GM12878 (cell line): Measurements from ENCODE around the gene TMEM135. TPM values are rescaled to one million over a fixed set of nuclear protein-coding genes. Genes with fewer than 3 reads are reported as not detected.
A peak's percentile ranks its signal among the peaks of the same experiment; 100 is the strongest.

Source experiments
- ATAC-seq: fragments of 200-7000 bp; cut with Tn5 transposase; 3 replicates; pipeline ENCODE4 v1.9.1; 2020; ENCODE audit warnings: mild to moderate bottlenecking, moderate library complexity
- BruUV-seq: library from RNA; stranded (reverse); fragments of 400-500 nt; replicated peaks from 2 replicates; lab custom pipeline; 2021; lab: Mats Ljungman, UMichigan
- CTCF ChIA-PET: fragments of 300-600 bp; sonication (Branson Sonifier 250); formaldehyde crosslinking; extraction: SDS; loops from one replicate; lab custom pipeline; 2021; ENCODE audit warnings: inconsistent platforms; lab: Yijun Ruan, JAX
- POLR2A ChIA-PET: fragments of 350-600 bp; formaldehyde crosslinking; extraction: SDS; loops from one replicate; lab custom pipeline; 2021; ENCODE audit warnings: inconsistent platforms; lab: Charles Lee
- RAD21 ChIA-PET: fragments of 300-600 bp; sonication (Branson Sonifier 250); formaldehyde crosslinking; loops from one replicate; lab custom pipeline; 2023; ENCODE audit warnings: antibody characterized with exemption; ENCODE audit not compliant: unreplicated experiment; lab: Charles Lee
- SMC1A ChIA-PET: fragments of 300-600 bp; sonication (Branson Sonifier 250); formaldehyde crosslinking; loops from one replicate; lab custom pipeline; 2023; ENCODE audit not compliant: unreplicated experiment, uncharacterized antibody; lab: Charles Lee
- DNase-seq: peaks from one replicate; pipeline ENCODE4 v3.0.0-alpha.2; 2011; ENCODE audit warnings: low read depth, low spot score
- FAIRE-seq: peaks from 3 replicates; lab custom pipeline; 2011; peaks lifted over from hg19 to GRCh38; lab: Jason Lieb, UNC
- H2AFZ ChIP-seq: 2 replicates; pipeline ENCODE4 v1.6.0; 2011; ENCODE audit warnings: low read depth, low read length, control low read depth; ENCODE audit not compliant: control insufficient read depth
- H3K27ac ChIP-seq: 2 replicates; pipeline ENCODE4 v1.5.1; 2011; ENCODE audit warnings: control low read depth; ENCODE audit not compliant: control insufficient read depth, insufficient read depth
- H3K27me3 ChIP-seq, 2 experiments: replicated peaks in 1 of 2; 2 replicates each; pipeline versions ENCODE4 v1.6.0 to v1.6.1; 2011; ENCODE audit warnings: low read length in 1 of 2; ENCODE audit not compliant: control insufficient read depth in 2 of 2, insufficient read depth in 2 of 2
- H3K36me3 ChIP-seq, 2 experiments: 2 replicates each; pipeline ENCODE4 v1.5.1; 2011; ENCODE audit warnings: low read length in 1 of 2; ENCODE audit not compliant: control insufficient read depth in 2 of 2, insufficient read depth in 2 of 2
- H3K4me1 ChIP-seq: 2 replicates; pipeline ENCODE4 v1.6.1; 2011; ENCODE audit warnings: mild to moderate bottlenecking, low read length, moderate library complexity, mixed read lengths; ENCODE audit not compliant: control insufficient read depth, insufficient read depth
- H3K4me2 ChIP-seq: 2 replicates; pipeline ENCODE4 v1.6.0; 2011; ENCODE audit warnings: control low read depth; ENCODE audit not compliant: control insufficient read depth, insufficient read depth
- H3K4me3 ChIP-seq: fragments of 200-600 bp; sonication (generic); 2 replicates; pipeline ENCODE4 v1.5.1; 2016
- H3K79me2 ChIP-seq: 2 replicates; pipeline ENCODE4 v1.6.0; 2011; ENCODE audit warnings: low read length; ENCODE audit not compliant: control insufficient read depth, insufficient read depth
- H3K9ac ChIP-seq: 2 replicates; pipeline ENCODE4 v1.8.0; 2011; ENCODE audit warnings: low read length, control low read depth, mixed read lengths; ENCODE audit not compliant: control insufficient read depth, insufficient read depth
- H3K9me3 ChIP-seq: replicated peaks from 3 replicates; pipeline ENCODE4 v1.5.1; 2011; ENCODE audit warnings: mild to moderate bottlenecking, low read length; ENCODE audit not compliant: control insufficient read depth, insufficient read depth
- H4K20me1 ChIP-seq: 2 replicates; pipeline ENCODE4 v1.6.0; 2011; ENCODE audit not compliant: control insufficient read depth, insufficient read depth
- HSF1 ChIP-seq: fragments of 150-350 bp; IDR thresholded peaks from 2 replicates; pipeline ENCODE4 v1.6.1; 2014; ENCODE audit warnings: mild to moderate bottlenecking, low read depth, low read length
- IKZF1 ChIP-seq: fragments of 450-650 bp; conservative IDR thresholded peaks from 2 replicates; pipeline ENCODE4 v1.6.1; 2017; ENCODE audit warnings: antibody characterized with exemption, mild to moderate bottlenecking
- MLLT1 ChIP-seq: fragments of 450-650 bp; IDR thresholded peaks from 2 replicates; pipeline ENCODE4 v1.6.1; 2016; ENCODE audit warnings: mild to moderate bottlenecking
- ZNF384 ChIP-seq: IDR thresholded peaks from 2 replicates; pipeline ENCODE4 v1.6.1; 2012; ENCODE audit warnings: low read depth, mild to moderate bottlenecking, low read length, improper control_type of control experiment, borderline replicate concordance
- WGBS: methylation state at CpG from one replicate; pipeline ENCODE4 v1.1.6; 2016; ENCODE audit warnings: low lambda C conversion rate; ENCODE audit not compliant: insufficient replicate concordance, insufficient coverage; ENCODE audit errors: missing lambda C conversion rate; 5-methylcytosine and 5-hydroxymethylcytosine counted together
- in situ Hi-C: fragments of 300-500 bp; cut with MboI; formaldehyde crosslinking; loops from 9 replicates; pipeline ENCODE4 v1.14.3; 2018; ENCODE audit warnings: mixed read lengths
- intact Hi-C: fragments of 100-400 bp; cut with micrococcal nuclease; formaldehyde crosslinking; loops from one replicate; pipeline ENCODE4 v1.14.2; 2022; ENCODE audit not compliant: unreplicated experiment
- polyA plus RNA-seq, 11 experiments: library from polyadenylated mRNA; depleted of rRNA in 4 of 11; unstranded in 6 of 11; stranded (reverse) in 5 of 11; fragments of >200 nt; fragmentation: Nextera tagmentation in 4 of 11; fragmentation: Illumina TruSeq in 1 of 11; extraction: Ambion mirVana in 4 of 11; extraction: Trizol in 1 of 11; gene quantifications; 1 replicate in 1 of 11; 2 replicates in 10 of 11; pipeline versions ENCODE4 v1.2.1 to v1.2.3, GENCODE V29; 2011 to 2016; ENCODE audit warnings: inconsistent platforms in 2 of 11, missing spikeins in 2 of 11, low read depth in 1 of 11
- total RNA-seq, 4 experiments: library from RNA; depleted of rRNA in 3 of 4; stranded (reverse); fragments of >200 nt in 3 of 4; fragmentation: Illumina TruSeq in 1 of 4; extraction: Trizol in 1 of 4; gene quantifications; 2 replicates each; pipeline versions ENCODE4 v1.2.1 to v1.2.3, GENCODE V29; 2013 to 2021

Gene TMEM135
- total and polyA plus RNA-seq, 10 of the 15 experiments (the other 5 are each of a cell fraction or from before 2014, with no cell fraction given) = 7.2 to 117 (median 12.9) TPM

- ATAC-seq (no peak), FAIRE-seq (no peak), DNase-seq (no peak)
- ChIA-PET SMC1A (interaction anchor here (1.2 to 1.4 kb wide), 2 partner anchors 42 to 47 kb away, joined by 3 read pairs; no protein-coding TSS in a partner anchor), POLR2A (interaction anchor here (0.6 to 0.9 kb wide), 3 partner anchors 46 to 1301 kb away, joined by 3 to 5 read pairs (median 4); partner anchors contain the start of gene CTSC), CTCF (interaction anchor here (1.6 kb wide), 1 partner anchor 216 kb away, joined by 3 read pairs; no protein-coding TSS in a partner anchor), RAD21 (no interaction called here)
- no peaks in the 10 kb centered on the region for H4K20me1 ChIP-seq
- no TSS peak for BruUV-seq
- peak; percentile 82 for TF ChIP-seq ZNF384
- TF ChIP-seq HSF1 = no peak
- TF ChIP-seq IKZF1 = 0 out of 2 replicates have a peak, but pooled peaks have one; percentile 26
- TF ChIP-seq MLLT1 = peak; percentile 94
- intact Hi-C loops (loop anchor here (10.0 kb wide), 1 partner anchor 49 kb away; no protein-coding TSS in a partner anchor), in situ Hi-C loops (no loop called here)
- H3K27ac ChIP-seq = no peak overlapping the region
- H3K36me3 ChIP-seq = no peaks in the 10 kb centered on the region
- H3K4me1 ChIP-seq = no peaks in the 10 kb centered on the region; the same call in 1 of the 2 replicates
- no peaks in the 10 kb centered on the region; a peak in 1 of 4 replicates for H3K27me3 ChIP-seq
- no peak overlapping the region for H2AFZ ChIP-seq
- H3K9ac ChIP-seq = no peak overlapping the region
- no peak overlapping the region for H3K4me2 ChIP-seq
- WGBS = 84% methylated on average over 9 of the region's 12 CpGs
- no peak overlapping the region for H3K4me3 ChIP-seq
- H3K9me3 ChIP-seq = no peaks in the 10 kb centered on the region
- peaks cover 7% of the 10 kb centered on the region for H3K79me2 ChIP-seq
Measured at GRCh38 chr11:87035976-87036583, 1.7 kb upstream of the TMEM135 start.
